ENCODE results near the gene CD247. TPM values are rescaled to one million over a fixed set of nuclear protein-coding genes. Genes with fewer than 3 reads are reported as not detected.
A peak's percentile ranks its signal among the peaks of the same experiment; 100 is the strongest.

CD247 gene
- total RNA-seq, 1 donor: not detected

- Histone ChIP-seq H4K20me1 (ENCODE audit: insufficient read depth, low read length) (no peaks in the 10 kb centered on the region), H3K4me3 (ENCODE audit: insufficient read depth, low read length) (no peak overlapping the region), H3K36me3 (ENCODE audit: insufficient read depth, low read length) (no peaks in the 10 kb centered on the region), H3K79me2 (ENCODE audit: insufficient read depth, low read length) (no peaks in the 10 kb centered on the region), H3K4me1 (ENCODE audit: insufficient read depth, low read length) (no peaks in the 10 kb centered on the region), H2AFZ (ENCODE audit: low read length) (no peak overlapping the region), H3K27me3 (ENCODE audit: insufficient read depth, low read length) (no peaks in the 10 kb centered on the region), H3K9me3 (ENCODE audit: low read depth, low read length) (no peaks in the 10 kb centered on the region), H3K27ac (ENCODE audit: low read depth, low read length) (no peak overlapping the region), H3K4me2 (ENCODE audit: insufficient read depth, low read length) (no peak overlapping the region)
- TF ChIP-seq CTCF (IDR thresholded peaks at IDR 0.05; ENCODE audit: extremely low read depth, low read depth, low read length): no peak
- DNase-seq (ENCODE audit: insufficient read length, low spot score, missing footprints): peak; percentile 66
Measured at GRCh38 chr1:167429612-167430011, 88.7 kb downstream of the CD247 start.

- H3K9me3 ChIP-seq (ENCODE audit: low read depth, low read length): no peaks in the 10 kb centered on the region
- no peak overlapping the region for H3K27ac ChIP-seq (ENCODE audit: low read depth, low read length)
- no peaks in the 10 kb centered on the region for H4K20me1 ChIP-seq (ENCODE audit: insufficient read depth, low read length)
Measured at GRCh38 chr1:167428395-167428794, 89.9 kb downstream of the CD247 start.

GRCh38 chr1:167427848-167428247, 90.5 kb downstream of the CD247 start:
- no peak overlapping the region for H2AFZ ChIP-seq (ENCODE audit: low read length)
- no peaks in the 10 kb centered on the region for H3K36me3 ChIP-seq (ENCODE audit: insufficient read depth, low read length)
- no peaks in the 10 kb centered on the region for H3K79me2 ChIP-seq (ENCODE audit: insufficient read depth, low read length)
- no peaks in the 10 kb centered on the region for H3K27me3 ChIP-seq (ENCODE audit: insufficient read depth, low read length)
- no peak for TF ChIP-seq CTCF (IDR thresholded peaks at IDR 0.05; ENCODE audit: extremely low read depth, low read depth, low read length)
- H3K4me3 ChIP-seq (ENCODE audit: insufficient read depth, low read length): no peak overlapping the region
- H3K9me3 ChIP-seq (ENCODE audit: low read depth, low read length): no peaks in the 10 kb centered on the region
- no peaks in the 10 kb centered on the region for H3K4me1 ChIP-seq (ENCODE audit: insufficient read depth, low read length)
- H3K4me2 ChIP-seq (ENCODE audit: insufficient read depth, low read length): no peak overlapping the region
- no peaks in the 10 kb centered on the region for H4K20me1 ChIP-seq (ENCODE audit: insufficient read depth, low read length)
- no peak for DNase-seq (ENCODE audit: insufficient read length, low spot score, missing footprints)
- H3K27ac ChIP-seq (ENCODE audit: low read depth, low read length): no peak overlapping the region

More at GRCh38 chr1:167428395-167428794, 89.9 kb downstream of the CD247 start:
- H3K79me2 ChIP-seq (ENCODE audit: insufficient read depth, low read length): no peaks in the 10 kb centered on the region
- no peaks in the 10 kb centered on the region for H3K36me3 ChIP-seq (ENCODE audit: insufficient read depth, low read length)
- H2AFZ ChIP-seq (ENCODE audit: low read length): peak overlapping the region; percentile 6
- TF ChIP-seq CTCF (IDR thresholded peaks at IDR 0.05; ENCODE audit: extremely low read depth, low read depth, low read length): no peak
- no peaks in the 10 kb centered on the region for H3K4me1 ChIP-seq (ENCODE audit: insufficient read depth, low read length)
- H3K4me2 ChIP-seq (ENCODE audit: insufficient read depth, low read length): no peak overlapping the region
- H3K27me3 ChIP-seq (ENCODE audit: insufficient read depth, low read length): no peaks in the 10 kb centered on the region
- DNase-seq (ENCODE audit: insufficient read length, low spot score, missing footprints): no peak
- H3K4me3 ChIP-seq (ENCODE audit: insufficient read depth, low read length): no peak overlapping the region

GRCh38 chr1:167426716-167427115, 91.6 kb downstream of the CD247 start:
- H3K4me3 ChIP-seq (ENCODE audit: insufficient read depth, low read length): no peak overlapping the region

More at GRCh38 chr1:167426716-167427115, 91.6 kb downstream of the CD247 start:
- H3K79me2 ChIP-seq (ENCODE audit: insufficient read depth, low read length): no peaks in the 10 kb centered on the region
- TF ChIP-seq CTCF (IDR thresholded peaks at IDR 0.05; ENCODE audit: extremely low read depth, low read depth, low read length): no peak
- H4K20me1 ChIP-seq (ENCODE audit: insufficient read depth, low read length): no peaks in the 10 kb centered on the region
- H3K27me3 ChIP-seq (ENCODE audit: insufficient read depth, low read length): no peaks in the 10 kb centered on the region
- H3K4me2 ChIP-seq (ENCODE audit: insufficient read depth, low read length): no peak overlapping the region
- no peak for DNase-seq (ENCODE audit: insufficient read length, low spot score, missing footprints)
- H3K36me3 ChIP-seq (ENCODE audit: insufficient read depth, low read length): no peaks in the 10 kb centered on the region
- H3K27ac ChIP-seq (ENCODE audit: low read depth, low read length): no peak overlapping the region
- no peaks in the 10 kb centered on the region for H3K9me3 ChIP-seq (ENCODE audit: low read depth, low read length)
- no peak overlapping the region for H2AFZ ChIP-seq (ENCODE audit: low read length)
- H3K4me1 ChIP-seq (ENCODE audit: insufficient read depth, low read length): no peaks in the 10 kb centered on the region

Data from osteoblast (primary cell).